ENCODE results near the gene AFDN.

Gene AFDN

DNA sequence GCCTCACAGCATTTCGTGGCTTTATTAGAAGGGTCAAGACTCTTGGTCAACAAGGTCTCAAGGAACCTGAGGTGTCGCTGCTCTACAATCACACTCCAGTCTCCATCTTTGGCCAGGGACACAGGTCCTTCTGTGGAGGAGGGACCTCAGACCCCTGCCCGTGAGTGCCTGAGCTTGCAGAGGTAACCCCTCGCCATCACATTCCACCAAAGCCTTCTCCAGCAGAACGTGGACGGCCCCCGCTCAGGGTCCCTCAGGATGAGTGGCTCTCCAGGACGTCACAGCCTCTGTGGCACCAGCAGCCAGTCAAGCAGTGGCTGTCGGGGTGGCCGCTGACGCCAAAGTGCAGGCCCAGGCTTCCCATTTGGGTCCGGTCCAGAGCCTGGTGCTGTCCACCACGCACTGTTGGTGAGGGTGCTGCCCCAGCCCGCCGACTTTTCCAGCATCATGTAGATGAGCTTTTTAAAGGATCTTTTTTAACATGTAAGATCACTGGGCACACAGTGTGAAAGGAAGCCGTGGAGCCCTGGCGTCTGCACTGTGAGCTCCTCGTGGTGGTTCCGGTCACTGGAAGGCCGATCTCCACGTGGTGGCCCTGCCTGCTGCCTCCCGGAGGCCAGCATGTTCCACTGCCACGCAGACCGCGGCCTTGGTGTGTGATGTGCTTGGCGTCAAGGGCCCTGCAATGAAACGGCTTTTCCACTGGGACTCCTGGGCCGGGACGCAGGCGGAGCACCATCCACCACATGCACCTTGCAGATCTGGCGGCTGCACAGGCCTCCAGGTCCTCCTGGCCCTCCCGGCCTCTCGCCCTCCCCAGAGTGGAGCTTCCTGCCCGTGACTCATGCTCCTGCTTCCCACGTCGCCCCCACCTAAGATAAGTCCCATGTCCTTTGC lies 162.5 kb downstream of the AFDN start:
- no peak for TF ChIP-seq CTCF (IDR thresholded peaks at IDR 0.05)

DNA sequence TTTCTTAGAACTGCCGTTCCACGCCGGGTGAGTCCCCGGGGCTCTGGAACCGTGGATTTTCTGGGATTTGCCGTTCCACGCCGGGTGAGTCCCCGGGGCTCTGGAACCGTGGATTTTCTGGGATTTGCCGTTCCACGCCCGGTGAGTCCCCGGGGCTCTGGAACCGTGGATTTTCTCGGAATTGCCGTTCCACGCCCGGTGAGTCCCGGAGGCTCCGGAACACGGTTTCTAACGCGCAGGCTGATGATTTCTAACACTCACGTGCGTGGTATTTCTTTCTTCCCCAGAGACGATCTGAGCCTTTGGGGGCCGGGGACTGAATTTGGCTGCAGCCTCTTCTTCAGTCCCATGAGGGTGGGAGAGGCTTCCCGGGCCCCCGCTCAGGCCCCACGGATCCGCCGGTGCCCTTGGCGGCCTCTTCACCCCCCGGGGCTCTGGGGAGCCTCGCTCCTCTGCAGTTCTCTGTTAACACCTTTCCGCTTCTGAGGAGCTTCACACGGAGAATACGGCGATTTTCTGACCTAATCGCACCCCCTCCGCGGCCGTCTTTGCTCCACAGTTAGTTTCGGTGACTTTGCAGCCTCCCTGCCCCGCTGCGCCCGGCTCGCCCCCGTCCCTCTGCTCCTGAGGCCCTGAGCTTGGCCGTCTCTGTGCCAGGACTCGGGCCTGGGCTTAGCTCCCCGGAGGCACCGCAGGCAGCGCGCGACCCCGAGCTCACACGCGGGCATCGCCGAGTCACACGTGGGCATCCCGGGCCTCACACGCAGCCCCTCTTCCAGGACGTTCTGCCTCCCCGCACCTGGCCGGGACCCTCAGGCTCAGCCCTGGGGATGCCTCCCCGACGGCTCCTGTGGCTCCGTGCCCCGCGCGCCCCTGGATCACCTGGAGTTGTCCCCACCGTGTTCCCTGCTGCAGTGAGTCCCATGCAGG lies 163.6 kb downstream of the AFDN start:
- TF ChIP-seq CTCF (IDR thresholded peaks at IDR 0.05): no peak

GRCh38 chr6:167993169-167993568 lies 166.5 kb downstream of the AFDN start:
- TF ChIP-seq CTCF (IDR thresholded peaks at IDR 0.05): no peak

- no peak for TF ChIP-seq CTCF (IDR thresholded peaks at IDR 0.05)
These were observed 167.1 kb downstream of the AFDN start for GRCh38 chr6:167993831-167994230.

DNA sequence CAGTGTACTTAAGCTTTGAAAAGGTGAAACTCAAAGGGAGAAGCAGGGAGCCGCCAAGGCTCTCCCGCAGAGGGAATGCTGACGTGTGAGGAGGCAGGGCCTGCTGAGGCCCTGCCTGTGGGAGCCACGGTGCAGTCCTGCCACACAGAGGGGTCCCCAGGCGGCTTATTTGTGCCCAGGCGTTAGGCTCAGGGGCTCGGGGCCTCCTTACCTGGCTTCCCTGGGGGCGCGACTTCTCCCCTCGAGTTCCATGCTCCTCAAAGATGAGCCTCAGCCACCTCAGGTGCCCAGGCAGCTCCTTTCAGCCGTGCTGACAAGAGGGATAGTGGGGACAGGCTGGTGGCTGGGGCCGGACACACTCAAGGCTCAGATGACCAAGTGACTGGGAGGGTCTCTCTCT lies 168.6 kb downstream of the AFDN start:
- no peak for TF ChIP-seq CTCF (IDR thresholded peaks at IDR 0.05)

GRCh38 chr6:167995731-167996151 lies 169.0 kb downstream of the AFDN start:
- TF ChIP-seq CTCF (IDR thresholded peaks at IDR 0.05): no peak

DNA sequence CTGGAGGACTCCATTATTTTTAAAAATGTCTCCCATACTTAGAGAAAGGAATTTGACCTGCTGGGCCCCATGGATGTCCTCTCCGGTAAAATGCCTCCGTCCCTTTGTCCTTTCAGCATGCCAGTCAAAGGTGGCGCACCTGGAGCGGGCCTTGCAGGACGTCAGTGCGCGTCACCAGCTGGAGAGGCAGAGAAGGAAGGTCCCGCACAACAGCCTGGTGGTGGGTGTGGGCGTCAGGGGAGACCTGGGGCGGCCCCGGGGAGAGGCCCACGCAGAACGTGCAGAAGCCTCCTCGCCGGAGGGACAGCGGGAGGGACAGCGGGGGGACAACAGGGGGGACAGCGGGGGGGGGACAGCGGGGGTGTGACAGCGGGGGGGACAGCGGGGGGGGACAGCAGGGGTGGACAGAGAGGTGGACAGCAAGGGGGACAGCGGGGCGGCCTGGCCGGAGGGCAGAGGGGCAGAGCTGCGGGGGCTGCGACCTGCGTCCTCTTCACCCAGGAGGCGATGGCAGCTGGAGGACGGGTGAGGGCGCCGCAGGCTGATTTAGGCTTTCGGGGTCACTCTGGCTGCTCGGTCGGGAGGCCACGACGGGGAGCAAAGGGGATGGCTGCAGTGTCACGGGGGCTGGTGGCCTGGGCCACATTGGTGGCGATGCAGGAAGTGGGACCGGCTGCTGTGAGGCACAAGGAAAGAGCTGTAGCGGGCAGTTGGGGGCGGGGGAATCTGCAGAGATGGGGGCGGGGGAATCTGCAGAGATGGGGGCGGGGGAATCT lies 169.9 kb downstream of the AFDN start:
- TF ChIP-seq CTCF (IDR thresholded peaks at IDR 0.05): no peak

Measured in LNCAP (cell line).